ENCODE measurements around the gene FBXO15.

Gene FBXO15

GRCh38 chr18:74141667-74142066, 6.0 kb downstream of the FBXO15 start:
- Mint-ChIP-seq H3K27me3 (peaks cover 7% of the 10 kb centered on the region), H3K4me3 (no peak overlapping the region), H3K27ac (no peak overlapping the region), H3K9me3 (no peaks in the 10 kb centered on the region), H3K36me3 (ENCODE audit: low read depth) (no peaks in the 10 kb centered on the region), H3K4me1 (peaks cover 45% of the 10 kb centered on the region)
- ATAC-seq (no peak), DNase-seq (no peak)

DNA sequence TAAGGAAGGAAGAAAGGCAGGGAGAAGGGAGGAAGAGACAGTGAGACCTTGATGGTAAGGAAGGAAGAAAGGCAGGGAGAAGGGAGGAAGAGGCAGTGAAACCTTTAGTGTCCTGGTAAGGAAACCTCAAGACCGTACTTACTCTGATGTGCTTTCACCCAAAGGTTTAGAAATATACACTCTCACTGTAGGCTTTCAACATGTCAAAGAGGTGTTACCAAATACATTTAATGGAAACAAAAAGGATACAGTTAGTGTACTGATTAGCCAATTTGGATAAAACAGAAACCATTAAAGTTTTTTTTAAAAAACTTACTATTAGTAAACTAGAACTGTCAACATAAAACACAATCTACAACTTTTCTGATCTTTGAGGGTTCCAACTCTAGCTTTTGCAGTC, 7.1 kb downstream of the FBXO15 start:
- Mint-ChIP-seq H3K4me1 (peaks cover 44% of the 10 kb centered on the region), H3K4me3 (peak overlapping the region; percentile 67), H3K27ac (peak overlapping the region; percentile 96), H3K27me3 (peaks cover 7% of the 10 kb centered on the region), H3K36me3 (ENCODE audit: low read depth) (no peaks in the 10 kb centered on the region), H3K9me3 (no peaks in the 10 kb centered on the region)
- DNase-seq (no peak), ATAC-seq (peak; percentile 30)

GRCh38 chr18:74139888-74140287, 7.7 kb downstream of the FBXO15 start:
- peak; percentile 98 for ATAC-seq
- Mint-ChIP-seq H3K36me3 (ENCODE audit: low read depth) (no peaks in the 10 kb centered on the region), H3K4me1 (peaks cover 44% of the 10 kb centered on the region), H3K27ac (peak overlapping the region; percentile 96), H3K4me3 (peak overlapping the region; percentile 67), H3K27me3 (peaks cover 7% of the 10 kb centered on the region), H3K9me3 (no peaks in the 10 kb centered on the region)
- DNase-seq, result peak; percentile 38

- Mint-ChIP-seq H3K36me3 (ENCODE audit: low read depth) (no peaks in the 10 kb centered on the region), H3K9me3 (no peaks in the 10 kb centered on the region), H3K27ac (peak overlapping the region; percentile 96), H3K27me3 (peaks cover 7% of the 10 kb centered on the region), H3K4me3 (peak overlapping the region; percentile 67), H3K4me1 (peaks cover 44% of the 10 kb centered on the region)
- DNase-seq (no peak), ATAC-seq (peak; percentile 60)
These were observed 8.2 kb downstream of the FBXO15 start for GRCh38 chr18:74139411-74139810.

DNA sequence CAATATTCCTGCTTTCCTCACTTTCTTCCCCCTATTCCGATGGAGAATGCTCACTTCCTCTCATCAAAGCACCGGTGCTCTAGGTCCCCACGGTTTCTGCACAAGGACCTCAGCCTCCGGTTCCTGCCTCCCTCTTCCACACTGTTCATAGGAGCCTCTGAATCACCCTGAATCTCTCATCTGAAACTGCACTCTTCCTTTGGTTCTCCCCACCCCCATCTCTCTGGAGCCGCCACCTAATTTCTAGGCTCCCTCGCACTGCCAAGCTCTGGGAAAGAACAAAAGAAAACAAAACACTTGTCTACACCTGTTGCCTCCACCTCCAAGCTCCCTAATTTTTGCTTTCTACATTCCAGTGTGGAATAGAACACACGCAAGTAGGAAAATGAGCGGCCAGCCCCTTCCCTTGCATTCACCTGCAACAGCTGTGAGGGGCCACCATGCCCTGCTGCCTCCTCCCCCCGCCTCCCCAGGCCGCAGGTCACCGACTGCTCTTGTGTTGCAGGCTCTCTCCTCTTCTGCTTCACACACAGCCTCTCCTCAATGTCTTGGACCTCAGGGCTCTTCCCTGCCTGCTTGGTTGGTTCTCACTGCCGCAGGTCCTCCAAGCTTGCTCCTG, 9.6 kb downstream of the FBXO15 start:
- ATAC-seq, result no peak
- peaks cover 44% of the 10 kb centered on the region for H3K4me1 Mint-ChIP-seq
- H3K9me3 Mint-ChIP-seq, result no peaks in the 10 kb centered on the region
- peak overlapping the region; percentile 96 for H3K27ac Mint-ChIP-seq
- no peaks in the 10 kb centered on the region for H3K36me3 Mint-ChIP-seq (ENCODE audit: low read depth)
- no peak overlapping the region for H3K4me3 Mint-ChIP-seq
- DNase-seq, result no peak
- peaks cover 5% of the 10 kb centered on the region for H3K27me3 Mint-ChIP-seq

DNA sequence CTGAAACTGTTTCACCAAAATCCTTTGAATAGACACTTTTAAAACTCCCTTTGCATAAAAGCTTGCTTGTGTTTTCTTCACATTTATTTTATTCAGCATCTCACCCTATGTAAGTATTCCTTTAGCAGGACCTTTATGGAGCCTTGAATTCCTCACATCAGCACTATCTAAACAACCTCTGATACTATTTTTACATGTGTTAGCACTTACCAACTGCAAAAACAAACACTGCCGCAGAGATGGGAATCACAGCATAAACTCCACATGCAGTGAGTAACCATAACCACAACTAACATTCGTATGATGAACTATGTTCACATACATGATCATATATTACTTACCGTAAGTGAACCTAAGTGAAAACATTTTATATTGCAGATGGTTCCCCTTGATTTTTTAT, 15.4 kb downstream of the FBXO15 start:
- Mint-ChIP-seq H3K36me3 (ENCODE audit: low read depth) (no peaks in the 10 kb centered on the region), H3K27ac (no peak overlapping the region), H3K4me3 (no peak overlapping the region), H3K9me3 (no peaks in the 10 kb centered on the region), H3K4me1 (peaks cover 5% of the 10 kb centered on the region), H3K27me3 (no peaks in the 10 kb centered on the region)
- DNase-seq (no peak), ATAC-seq (no peak)

- ATAC-seq (peak; percentile 75), DNase-seq (no peak)
- no peaks in the 10 kb centered on the region for H3K9me3 Mint-ChIP-seq
- H3K36me3 Mint-ChIP-seq (ENCODE audit: low read depth), result no peaks in the 10 kb centered on the region
- H3K4me1 Mint-ChIP-seq, result peaks cover 3% of the 10 kb centered on the region
- H3K27ac Mint-ChIP-seq, result no peak overlapping the region
- H3K4me3 Mint-ChIP-seq, result no peak overlapping the region
- H3K27me3 Mint-ChIP-seq, result no peaks in the 10 kb centered on the region
These were observed 16.5 kb downstream of the FBXO15 start for GRCh38 chr18:74131124-74131523.

- DNase-seq (no peak), ATAC-seq (no peak)
- no peaks in the 10 kb centered on the region for H3K27me3 Mint-ChIP-seq
- no peaks in the 10 kb centered on the region for H3K36me3 Mint-ChIP-seq (ENCODE audit: low read depth)
- no peak overlapping the region for H3K27ac Mint-ChIP-seq
- no peaks in the 10 kb centered on the region for H3K9me3 Mint-ChIP-seq
- no peak overlapping the region for H3K4me3 Mint-ChIP-seq
- H3K4me1 Mint-ChIP-seq, result peaks cover 3% of the 10 kb centered on the region
These were observed 19.5 kb downstream of the FBXO15 start for GRCh38 chr18:74128159-74128558.

GRCh38 chr18:74126684-74127655, 20.7 kb downstream of the FBXO15 start:
- H3K27me3 Mint-ChIP-seq, result no peaks in the 10 kb centered on the region
- H3K27ac Mint-ChIP-seq, result no peak overlapping the region
- peaks cover 4% of the 10 kb centered on the region for H3K4me1 Mint-ChIP-seq
- no peak for ATAC-seq
- no peak overlapping the region for H3K4me3 Mint-ChIP-seq
- no peaks in the 10 kb centered on the region for H3K9me3 Mint-ChIP-seq
- DNase-seq, result no peak
- no peaks in the 10 kb centered on the region for H3K36me3 Mint-ChIP-seq (ENCODE audit: low read depth)

- Mint-ChIP-seq H3K27ac (no peak overlapping the region), H3K27me3 (no peaks in the 10 kb centered on the region), H3K4me3 (no peak overlapping the region), H3K36me3 (ENCODE audit: low read depth) (no peaks in the 10 kb centered on the region), H3K9me3 (no peaks in the 10 kb centered on the region), H3K4me1 (peaks cover 23% of the 10 kb centered on the region)
- ATAC-seq (no peak), DNase-seq (no peak)
These were observed 23.0 kb downstream of the FBXO15 start for GRCh38 chr18:74124642-74125041.

GRCh38 chr18:74123200-74123599, 24.4 kb downstream of the FBXO15 start:
- H3K27me3 Mint-ChIP-seq, result no peaks in the 10 kb centered on the region

DNA sequence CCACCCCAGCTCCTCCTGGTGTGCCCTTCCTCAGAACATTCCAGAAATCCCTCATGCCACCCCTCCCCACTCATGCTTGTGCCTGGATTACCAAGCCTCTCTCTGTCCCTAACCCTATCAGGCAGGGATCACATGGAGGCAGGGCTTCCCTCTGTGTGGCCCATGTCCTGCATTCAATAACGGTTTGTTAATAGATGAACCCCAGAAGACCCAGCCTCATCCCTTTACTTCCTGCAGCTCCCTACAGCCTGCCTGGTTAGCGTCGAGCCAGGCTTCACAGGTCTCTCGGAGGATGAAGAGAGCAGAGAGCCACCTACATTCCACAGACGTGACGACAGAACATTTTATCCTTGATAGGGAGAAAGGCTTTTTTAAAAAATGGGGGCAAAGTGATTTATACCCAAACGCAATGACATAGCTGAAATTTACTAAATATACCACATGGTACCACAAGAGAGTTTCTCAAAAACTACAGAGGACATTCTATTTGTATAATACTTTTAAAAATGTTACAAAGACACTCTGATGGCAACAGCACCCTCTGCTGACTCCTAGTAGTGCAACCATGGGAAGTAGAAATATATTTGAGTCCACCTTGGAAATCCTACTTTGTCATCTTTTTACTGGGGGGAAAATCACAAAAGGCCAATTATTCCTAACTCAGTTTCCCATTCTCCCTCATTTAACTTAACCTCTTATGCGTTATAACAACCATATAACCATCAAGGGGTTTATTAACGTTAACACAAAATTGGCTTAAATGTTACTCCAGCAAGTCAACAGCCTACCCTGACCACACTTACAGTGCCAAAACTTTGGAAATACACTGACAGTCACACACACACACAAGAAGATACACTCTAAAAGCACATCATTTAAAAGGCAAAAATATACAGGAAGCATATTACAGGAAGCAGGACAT, 30.7 kb downstream of the FBXO15 start:
- DNase-seq (no peak), ATAC-seq (peak; percentile 54)
- Mint-ChIP-seq H3K27me3 (no peaks in the 10 kb centered on the region), H3K4me1 (peaks cover 31% of the 10 kb centered on the region), H3K4me3 (no peak overlapping the region), H3K27ac (no peak overlapping the region), H3K36me3 (ENCODE audit: low read depth) (no peaks in the 10 kb centered on the region), H3K9me3 (peaks cover 4% of the 10 kb centered on the region)

More at GRCh38 chr18:74123200-74123599, 24.4 kb downstream of the FBXO15 start:
- Mint-ChIP-seq H3K4me1 (peaks cover 24% of the 10 kb centered on the region), H3K27ac (no peak overlapping the region), H3K4me3 (no peak overlapping the region), H3K36me3 (ENCODE audit: low read depth) (no peaks in the 10 kb centered on the region), H3K9me3 (no peaks in the 10 kb centered on the region)
- DNase-seq (no peak), ATAC-seq (no peak)

DNA sequence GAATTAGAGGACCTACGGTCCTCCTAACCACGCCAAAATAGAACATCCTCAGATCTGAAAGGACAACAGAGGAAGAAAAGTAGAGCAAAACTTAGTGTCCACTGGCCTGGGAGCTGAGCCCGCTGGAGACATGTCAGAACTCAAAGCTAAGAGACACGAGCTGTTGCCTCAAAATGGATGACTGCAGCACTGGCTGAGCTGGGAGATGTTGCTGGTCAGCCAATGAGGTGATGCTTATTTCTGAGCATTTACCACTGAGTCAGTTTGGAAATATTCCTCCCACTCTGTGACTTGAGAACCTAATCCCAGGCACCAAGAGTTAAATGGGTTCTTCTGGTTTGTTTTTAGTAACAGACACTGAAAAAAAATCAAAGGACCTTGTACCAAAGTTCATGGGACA, 32.6 kb downstream of the FBXO15 start:
- ATAC-seq (no peak), DNase-seq (no peak)
- no peaks in the 10 kb centered on the region for H3K27me3 Mint-ChIP-seq
- H3K4me1 Mint-ChIP-seq, result peaks cover 16% of the 10 kb centered on the region
- peaks cover 14% of the 10 kb centered on the region for H3K9me3 Mint-ChIP-seq
- H3K36me3 Mint-ChIP-seq (ENCODE audit: low read depth), result no peaks in the 10 kb centered on the region
- no peak overlapping the region for H3K27ac Mint-ChIP-seq
- no peak overlapping the region for H3K4me3 Mint-ChIP-seq

GRCh38 chr18:74114116-74114515, 33.5 kb downstream of the FBXO15 start:
- H3K27me3 Mint-ChIP-seq, result no peaks in the 10 kb centered on the region
- H3K4me3 Mint-ChIP-seq, result no peak overlapping the region
- no peak overlapping the region for H3K27ac Mint-ChIP-seq
- DNase-seq (no peak), ATAC-seq (no peak)
- peaks cover 4% of the 10 kb centered on the region for H3K36me3 Mint-ChIP-seq (ENCODE audit: low read depth)
- H3K9me3 Mint-ChIP-seq, result peaks cover 19% of the 10 kb centered on the region
- peaks cover 12% of the 10 kb centered on the region for H3K4me1 Mint-ChIP-seq

All from activated naive CD8-positive, alpha-beta T cell treated with anti-CD3 and anti-CD28 coated beads, Interleukin-2, amount 50 U/mL, for 24 hours (primary cell).